ENCODE measurements around the gene COL4A6. TPM values are rescaled to one million over a fixed set of nuclear protein-coding genes. Genes with fewer than 3 reads are reported as not detected.

The COL4A6 gene
- total RNA-seq, 4 donors from 2014 or later: 0.16 to 6.2 (median 1.5) TPM

DNA sequence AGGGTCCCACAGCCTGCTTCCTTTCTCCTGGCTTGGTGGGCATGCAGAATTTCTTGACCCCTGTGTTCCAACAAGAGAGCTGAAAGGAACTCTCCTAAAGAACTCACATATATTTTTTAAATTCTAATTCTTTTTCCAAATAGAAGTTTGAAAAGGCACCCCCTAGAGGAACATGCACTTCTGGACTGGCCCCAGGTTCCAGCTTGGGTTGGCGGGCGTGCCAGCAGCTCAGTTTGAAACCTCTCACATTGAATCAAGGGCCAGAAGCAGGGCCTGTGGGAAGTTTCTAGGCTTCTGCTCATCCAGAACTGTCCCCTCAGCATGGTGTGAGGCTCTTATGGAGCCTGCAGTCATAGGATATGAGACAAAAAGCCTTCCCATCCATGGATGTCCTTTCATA is 214.0 kb downstream of the COL4A6 start:
- TF ChIP-seq, protein P1, sequence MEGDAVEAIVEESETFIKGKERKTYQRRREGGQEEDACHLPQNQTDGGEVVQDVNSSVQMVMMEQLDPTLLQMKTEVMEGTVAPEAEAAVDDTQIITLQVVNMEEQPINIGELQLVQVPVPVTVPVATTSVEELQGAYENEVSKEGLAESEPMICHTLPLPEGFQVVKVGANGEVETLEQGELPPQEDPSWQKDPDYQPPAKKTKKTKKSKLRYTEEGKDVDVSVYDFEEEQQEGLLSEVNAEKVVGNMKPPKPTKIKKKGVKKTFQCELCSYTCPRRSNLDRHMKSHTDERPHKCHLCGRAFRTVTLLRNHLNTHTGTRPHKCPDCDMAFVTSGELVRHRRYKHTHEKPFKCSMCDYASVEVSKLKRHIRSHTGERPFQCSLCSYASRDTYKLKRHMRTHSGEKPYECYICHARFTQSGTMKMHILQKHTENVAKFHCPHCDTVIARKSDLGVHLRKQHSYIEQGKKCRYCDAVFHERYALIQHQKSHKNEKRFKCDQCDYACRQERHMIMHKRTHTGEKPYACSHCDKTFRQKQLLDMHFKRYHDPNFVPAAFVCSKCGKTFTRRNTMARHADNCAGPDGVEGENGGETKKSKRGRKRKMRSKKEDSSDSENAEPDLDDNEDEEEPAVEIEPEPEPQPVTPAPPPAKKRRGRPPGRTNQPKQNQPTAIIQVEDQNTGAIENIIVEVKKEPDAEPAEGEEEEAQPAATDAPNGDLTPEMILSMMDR (IDR thresholded peaks at IDR 0.05; ENCODE audit: low read depth): no peak

DNA sequence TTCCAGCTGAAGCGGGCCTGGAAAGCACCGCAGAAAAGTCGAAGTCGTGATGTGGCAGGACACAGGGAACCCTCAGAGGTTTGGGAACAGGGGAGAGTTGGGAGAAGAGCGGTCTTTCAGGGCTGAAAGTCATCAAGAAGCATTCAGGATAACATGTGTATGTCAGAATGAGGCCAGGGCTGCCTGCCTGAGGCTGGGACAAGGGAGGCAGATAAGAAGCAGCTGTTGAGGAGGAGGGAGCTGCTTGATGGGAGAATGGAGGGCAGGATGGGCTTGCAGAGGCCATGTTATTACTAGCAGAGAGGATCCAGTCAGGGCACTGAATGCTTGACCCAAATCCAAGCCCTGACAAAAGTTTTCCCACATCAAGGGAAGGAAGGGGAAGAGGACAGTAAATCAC is 214.6 kb downstream of the COL4A6 start:
- TF ChIP-seq, protein P1 (IDR thresholded peaks at IDR 0.05; ENCODE audit: low read depth): no peak

DNA sequence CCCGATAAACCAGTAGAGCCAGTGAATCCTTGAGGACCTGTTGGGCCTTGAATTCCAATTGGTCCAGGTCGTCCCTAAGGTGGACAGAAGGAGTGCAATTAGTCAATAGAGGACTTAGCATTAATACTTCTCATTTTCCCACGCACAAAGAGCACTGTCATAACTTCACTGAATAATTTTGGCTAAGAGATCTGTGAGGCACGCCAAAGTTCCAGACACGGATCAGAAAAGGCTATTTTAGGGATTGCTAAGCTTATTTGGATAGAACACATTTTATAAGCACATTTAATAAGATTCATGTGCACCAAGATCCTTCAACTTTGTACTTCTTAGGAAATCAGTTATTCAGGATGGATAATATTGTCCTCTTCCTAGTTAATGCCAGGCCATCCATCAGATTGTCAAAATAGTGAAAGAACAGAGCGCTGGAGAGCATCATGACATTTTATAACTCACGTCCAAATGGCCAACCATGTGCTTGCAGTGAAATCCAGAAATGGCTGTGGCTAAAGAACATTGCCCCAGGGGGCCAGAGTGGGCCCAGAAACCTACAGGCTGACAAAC is 216.8 kb downstream of the COL4A6 start:
- TF ChIP-seq, protein P1 (IDR thresholded peaks at IDR 0.05; ENCODE audit: low read depth): no peak

DNA sequence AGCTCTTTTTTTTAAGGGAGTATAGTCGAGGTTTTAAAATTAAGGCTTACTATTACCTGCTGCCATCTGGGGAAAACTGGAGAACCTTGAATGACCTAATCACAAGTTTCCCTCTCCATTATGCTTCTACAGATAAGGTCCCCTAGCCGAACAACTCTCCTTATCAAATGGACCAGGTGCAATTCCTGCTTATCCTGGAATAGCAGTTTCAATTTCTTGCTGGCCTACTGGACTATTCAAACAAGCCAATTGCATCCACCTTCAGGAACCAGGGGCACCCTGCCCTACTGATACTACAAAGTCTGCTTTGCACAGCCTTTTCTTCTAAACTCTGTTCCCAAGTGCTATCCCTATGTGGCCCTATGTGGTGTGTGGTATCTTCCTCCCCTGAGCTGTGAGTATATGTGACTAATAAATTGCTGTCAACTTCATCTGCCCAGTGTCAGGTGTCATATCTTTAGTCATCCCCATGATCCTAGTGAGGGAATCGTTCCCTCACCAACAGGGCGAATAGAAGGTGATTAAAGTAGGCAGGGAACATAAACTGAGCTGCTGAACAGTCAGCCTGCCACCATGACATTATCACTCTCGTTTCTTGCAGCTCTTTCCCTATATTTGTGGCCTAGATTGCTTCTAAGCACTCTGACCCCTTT is 218.1 kb downstream of the COL4A6 start:
- TF ChIP-seq, protein P1 (IDR thresholded peaks at IDR 0.05; ENCODE audit: low read depth): no peak

DNA sequence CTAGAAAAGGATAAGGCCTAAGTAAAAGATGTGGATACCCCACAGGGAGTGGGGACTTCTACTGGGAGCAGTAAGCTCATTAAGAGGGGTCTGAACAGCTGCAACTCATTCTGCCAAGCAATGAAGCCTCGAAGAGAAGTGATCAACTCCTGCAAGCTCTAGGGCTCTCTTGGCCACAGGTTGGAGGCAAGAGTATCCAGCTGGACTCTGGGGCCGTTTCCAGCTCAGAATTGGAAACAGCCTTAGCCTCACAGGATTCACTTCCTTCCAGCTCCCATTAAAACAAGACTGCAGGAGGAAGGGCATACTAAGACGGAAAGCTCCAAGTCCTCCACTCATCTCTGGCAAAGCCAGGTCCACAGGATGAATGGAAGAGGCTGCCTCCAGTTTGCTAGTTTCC is 220.3 kb downstream of the COL4A6 start:
- TF ChIP-seq, protein P1 (IDR thresholded peaks at IDR 0.05; ENCODE audit: low read depth): no peak

DNA sequence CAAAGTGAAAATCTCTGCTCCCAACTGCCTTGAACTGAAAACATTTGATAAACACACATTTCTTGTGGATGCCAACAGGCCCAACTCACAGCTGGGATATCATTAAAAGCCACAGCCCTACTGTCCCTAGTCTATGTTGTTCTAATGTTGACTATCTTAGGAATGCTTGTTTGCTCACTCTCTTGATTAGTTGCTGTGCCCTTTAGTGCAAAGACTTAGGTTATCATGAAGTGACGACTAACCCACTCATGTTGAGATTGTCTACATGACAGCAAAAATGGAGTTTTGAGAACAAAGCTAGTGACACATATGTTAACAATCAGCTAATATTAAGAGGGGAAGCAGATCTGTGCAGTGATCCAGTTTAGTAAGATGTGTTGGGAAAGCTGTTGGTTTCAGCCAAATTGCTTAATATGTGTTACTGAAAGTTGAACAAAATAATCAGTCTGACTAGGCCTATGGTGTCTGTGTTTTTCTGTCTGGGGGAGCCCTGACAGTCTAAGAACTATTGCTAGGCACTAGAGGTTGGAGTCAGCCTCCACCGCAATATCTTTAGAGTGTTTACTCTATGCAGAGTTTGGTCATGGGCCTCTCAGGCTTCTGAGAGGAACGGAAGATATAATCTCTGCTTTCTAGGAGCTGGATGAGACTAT is 221.2 kb downstream of the COL4A6 start:
- TF ChIP-seq, protein P1 (IDR thresholded peaks at IDR 0.05; ENCODE audit: low read depth): no peak

DNA sequence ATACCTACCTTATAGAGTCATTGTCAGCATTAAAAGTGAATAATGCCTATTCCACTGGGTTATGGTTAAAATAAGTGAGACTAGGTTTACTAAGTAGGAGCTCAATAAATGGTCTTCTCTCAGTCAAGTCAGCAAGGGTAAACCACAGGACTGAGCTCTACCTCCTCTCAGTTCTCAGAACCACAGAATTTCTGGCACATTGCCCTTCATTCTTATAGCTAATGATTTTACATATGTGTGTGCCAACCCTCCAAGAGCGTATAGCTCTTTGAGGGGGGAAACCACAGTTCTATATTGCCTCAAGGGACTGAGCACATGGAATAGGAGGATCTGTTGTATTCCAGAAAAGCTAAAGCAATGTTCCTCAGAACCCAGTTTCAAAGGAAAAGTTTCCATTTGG is 221.8 kb downstream of the COL4A6 start:
- TF ChIP-seq, protein P1 (IDR thresholded peaks at IDR 0.05; ENCODE audit: low read depth): no peak
